Putamen (tissue), 1 donor: Measurements from ENCODE around the gene FNDC3B.

Experiments
- DNase-seq: peaks from one replicate; pipeline ENCODE4 v3.0.0-alpha.2; 2016; ENCODE audit warnings: low spot score

FNDC3B gene

GRCh38 chr3:172094621-172095557 is 55.5 kb downstream of the FNDC3B start:
- DNase-seq: no peak

- no peak for DNase-seq
These were observed 57.6 kb downstream of the FNDC3B start for GRCh38 chr3:172096881-172097420.

GRCh38 chr3:172097585-172097984 is 58.2 kb downstream of the FNDC3B start:
- DNase-seq: no peak

GRCh38 chr3:172098698-172099494 is 59.5 kb downstream of the FNDC3B start:
- no peak for DNase-seq

GRCh38 chr3:172099495-172099808 is 60.1 kb downstream of the FNDC3B start:
- no peak for DNase-seq

GRCh38 chr3:172100482-172100881 is 61.1 kb downstream of the FNDC3B start:
- DNase-seq: no peak

- DNase-seq: no peak
These were observed 61.7 kb downstream of the FNDC3B start for GRCh38 chr3:172101107-172101506.

- DNase-seq: no peak
These were observed 62.9 kb downstream of the FNDC3B start for GRCh38 chr3:172102123-172102882.

- no peak for DNase-seq
These were observed 63.5 kb downstream of the FNDC3B start for GRCh38 chr3:172102883-172103310.

- DNase-seq: no peak
These were observed 64.3 kb downstream of the FNDC3B start for GRCh38 chr3:172103724-172104123.

GRCh38 chr3:172104471-172105072 is 65.2 kb downstream of the FNDC3B start:
- no peak for DNase-seq

GRCh38 chr3:172106037-172106954 is 66.9 kb downstream of the FNDC3B start:
- DNase-seq: no peak

GRCh38 chr3:172106989-172107388 is 67.6 kb downstream of the FNDC3B start:
- DNase-seq: peak; percentile 36

- DNase-seq: no peak
These were observed 68.0 kb downstream of the FNDC3B start for GRCh38 chr3:172107403-172107802.

- DNase-seq: no peak
These were observed 70.9 kb downstream of the FNDC3B start for GRCh38 chr3:172110127-172110779.

- no peak for DNase-seq
These were observed 71.8 kb downstream of the FNDC3B start for GRCh38 chr3:172111163-172111562.

- no peak for DNase-seq
These were observed 72.8 kb downstream of the FNDC3B start for GRCh38 chr3:172112078-172112733.

- no peak for DNase-seq
These were observed 73.3 kb downstream of the FNDC3B start for GRCh38 chr3:172112734-172113120.

GRCh38 chr3:172113710-172114109 is 74.3 kb downstream of the FNDC3B start:
- no peak for DNase-seq
